ENCODE measurements around the gene DENND2D. TPM values are rescaled to one million over a fixed set of nuclear protein-coding genes. Genes with fewer than 3 reads are reported as not detected.

DENND2D gene
- total RNA-seq, 1 experiment from 2014 or later: 0.11 TPM

DNA sequence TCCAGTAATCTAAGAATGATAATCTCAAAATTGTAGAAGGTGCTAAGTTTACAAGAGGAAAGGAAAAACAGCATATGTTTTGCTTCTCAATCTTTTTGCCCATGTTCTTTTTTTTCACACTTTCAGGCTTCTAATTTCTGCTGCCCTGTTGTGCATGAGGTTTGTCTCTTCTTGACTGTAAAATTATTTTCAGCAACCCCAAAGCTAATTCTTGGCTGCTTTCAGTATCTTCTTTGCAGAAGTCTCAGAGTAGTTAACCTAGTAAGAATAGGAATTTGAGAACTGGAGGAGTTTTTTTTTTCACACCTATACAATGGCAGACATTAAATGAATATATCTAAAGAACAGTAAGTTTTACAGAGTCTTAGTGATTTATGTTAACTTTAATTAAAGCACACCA is 26.4 kb downstream of the DENND2D start:
- H3K23ac ChIP-seq (ENCODE audit: insufficient read length, low read depth, low read length): no peak overlapping the region
- no peaks in the 10 kb centered on the region for H3K27me3 ChIP-seq (ENCODE audit: insufficient read depth, low read length)
- H2BK15ac ChIP-seq (ENCODE audit: low read depth, low read length): no peak overlapping the region
- H3K79me2 ChIP-seq (ENCODE audit: insufficient read depth, low read length): no peaks in the 10 kb centered on the region
- no peaks in the 10 kb centered on the region for H3K4me1 ChIP-seq (ENCODE audit: insufficient read depth, low read length)
- H3K23me2 ChIP-seq (ENCODE audit: insufficient read length, low read depth, low read length, poor library complexity, severe bottlenecking): no peaks in the 10 kb centered on the region
- Mint-ChIP-seq H3K4me3 (no peak overlapping the region), H3K27ac (no peak overlapping the region), H3K9me3 (no peaks in the 10 kb centered on the region), H3K4me1 (no peaks in the 10 kb centered on the region), H3K27me3 (ENCODE audit: low read depth) (no peaks in the 10 kb centered on the region), H3K36me3 (ENCODE audit: insufficient read depth in 1 of 3, low read depth in 3 of 3) (peaks cover 0 to 11% (median 5%) of the 10 kb centered on the region in 3 experiments; a peak in 4 of 7 replicates)
- no peaks in the 10 kb centered on the region for H3K79me1 ChIP-seq (ENCODE audit: insufficient read depth, low read depth, low read length, poor library complexity, severe bottlenecking)
- no peak overlapping the region for H3K4me2 ChIP-seq (ENCODE audit: insufficient read depth, insufficient read length, low read length)
- H3K56ac ChIP-seq (ENCODE audit: insufficient read length, low read depth, low read length): no peak overlapping the region
- H3K18ac ChIP-seq (ENCODE audit: insufficient read length, low read depth, low read length): no peak overlapping the region
- no peak overlapping the region for H3K4ac ChIP-seq (ENCODE audit: low read depth, low read length)
- no peak overlapping the region for H2BK12ac ChIP-seq (ENCODE audit: insufficient read length, low read depth, low read length)
- H4K91ac ChIP-seq (ENCODE audit: insufficient read length, low read depth, low read length): no peak overlapping the region
- H3K9ac ChIP-seq (ENCODE audit: extremely low read depth, insufficient read length, low read length): no peak overlapping the region
- no peak overlapping the region for H3K27ac ChIP-seq (ENCODE audit: insufficient read length, low read depth, low read length)
- H2BK120ac ChIP-seq (ENCODE audit: low read depth, low read length, poor library complexity, severe bottlenecking): no peak overlapping the region
- no peak overlapping the region for H4K8ac ChIP-seq (replicated peaks; ENCODE audit: insufficient read length, low read depth, low read length)
- H4K5ac ChIP-seq (ENCODE audit: insufficient read length, low read depth, low read length): no peak overlapping the region
- no peak overlapping the region for H2AK5ac ChIP-seq (ENCODE audit: insufficient read length, low read length)
- no peaks in the 10 kb centered on the region for H4K20me1 ChIP-seq (ENCODE audit: control insufficient read depth, insufficient read depth, insufficient read length)
- TF ChIP-seq, protein P1, sequence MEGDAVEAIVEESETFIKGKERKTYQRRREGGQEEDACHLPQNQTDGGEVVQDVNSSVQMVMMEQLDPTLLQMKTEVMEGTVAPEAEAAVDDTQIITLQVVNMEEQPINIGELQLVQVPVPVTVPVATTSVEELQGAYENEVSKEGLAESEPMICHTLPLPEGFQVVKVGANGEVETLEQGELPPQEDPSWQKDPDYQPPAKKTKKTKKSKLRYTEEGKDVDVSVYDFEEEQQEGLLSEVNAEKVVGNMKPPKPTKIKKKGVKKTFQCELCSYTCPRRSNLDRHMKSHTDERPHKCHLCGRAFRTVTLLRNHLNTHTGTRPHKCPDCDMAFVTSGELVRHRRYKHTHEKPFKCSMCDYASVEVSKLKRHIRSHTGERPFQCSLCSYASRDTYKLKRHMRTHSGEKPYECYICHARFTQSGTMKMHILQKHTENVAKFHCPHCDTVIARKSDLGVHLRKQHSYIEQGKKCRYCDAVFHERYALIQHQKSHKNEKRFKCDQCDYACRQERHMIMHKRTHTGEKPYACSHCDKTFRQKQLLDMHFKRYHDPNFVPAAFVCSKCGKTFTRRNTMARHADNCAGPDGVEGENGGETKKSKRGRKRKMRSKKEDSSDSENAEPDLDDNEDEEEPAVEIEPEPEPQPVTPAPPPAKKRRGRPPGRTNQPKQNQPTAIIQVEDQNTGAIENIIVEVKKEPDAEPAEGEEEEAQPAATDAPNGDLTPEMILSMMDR (conservative IDR thresholded peaks at IDR 0.05): no peak
- H2BK20ac ChIP-seq (ENCODE audit: low read depth, low read length, poor library complexity, severe bottlenecking): no peak overlapping the region
- no peak overlapping the region for H3K14ac ChIP-seq (ENCODE audit: insufficient read depth, low read length)
- no peak for DNase-seq
- no peaks in the 10 kb centered on the region for H3K9me3 ChIP-seq (ENCODE audit: control insufficient read depth, low read depth, low read length)
- H2AFZ ChIP-seq (ENCODE audit: low read length): no peak overlapping the region
- no peak overlapping the region for H2BK5ac ChIP-seq (ENCODE audit: insufficient read length, low read length)
- H3T11ph ChIP-seq (ENCODE audit: low read length): no peak overlapping the region

Data from H9 (cell line).